Measurements from ENCODE around the gene GABBR2.
"Not testable (repeated sequence)": the region's sequence is repeated elsewhere in the genome, so short reads cannot be mapped to it uniquely, and the experiment has no call there.

The GABBR2 gene

DNA sequence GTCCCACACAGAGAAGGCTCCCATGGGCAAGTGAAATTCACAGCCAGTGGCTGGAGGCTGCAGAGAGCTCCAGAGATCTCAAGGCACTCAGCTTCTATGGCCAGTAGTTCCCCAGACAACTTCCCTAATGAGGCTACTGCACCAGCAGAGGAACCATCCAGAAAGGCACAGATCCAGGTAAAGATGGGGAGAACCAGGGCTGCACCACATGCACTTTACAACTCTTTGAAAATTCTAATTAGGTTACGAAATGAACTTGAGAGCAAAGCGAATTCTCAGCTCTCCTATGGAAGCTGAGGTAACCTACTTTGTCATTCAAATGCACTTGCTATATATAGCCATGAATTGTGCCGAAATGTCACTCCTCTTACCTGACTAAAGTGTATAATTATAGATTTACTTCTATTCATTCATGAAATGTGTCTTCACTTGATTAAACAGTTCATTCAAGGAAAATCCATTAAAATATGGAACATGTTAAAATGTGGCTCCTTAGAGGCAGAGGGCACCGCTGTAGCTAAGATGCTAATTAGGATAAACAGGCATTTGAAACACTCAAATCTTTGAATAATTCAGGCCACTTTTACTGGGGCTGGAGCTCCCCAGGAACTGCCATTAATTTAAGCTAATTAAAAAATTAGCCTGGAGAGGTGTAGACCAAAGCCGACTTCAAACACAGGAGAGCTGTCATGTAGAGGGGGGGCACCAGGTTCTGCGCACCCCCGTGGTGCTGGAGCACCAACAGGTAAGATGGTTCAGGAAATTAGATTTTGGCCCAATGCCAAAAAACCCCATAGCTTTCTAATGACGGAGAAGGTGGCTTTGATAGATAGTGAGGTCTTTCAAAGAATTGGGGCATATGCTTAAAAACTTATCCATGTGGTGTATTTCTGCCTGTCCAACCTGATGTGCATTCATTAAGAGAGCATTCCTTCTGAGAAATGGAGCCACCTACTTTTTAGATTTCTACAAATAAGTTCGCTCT lies 204.1 kb downstream of the GABBR2 start:
- no peak for DNase-seq

DNA sequence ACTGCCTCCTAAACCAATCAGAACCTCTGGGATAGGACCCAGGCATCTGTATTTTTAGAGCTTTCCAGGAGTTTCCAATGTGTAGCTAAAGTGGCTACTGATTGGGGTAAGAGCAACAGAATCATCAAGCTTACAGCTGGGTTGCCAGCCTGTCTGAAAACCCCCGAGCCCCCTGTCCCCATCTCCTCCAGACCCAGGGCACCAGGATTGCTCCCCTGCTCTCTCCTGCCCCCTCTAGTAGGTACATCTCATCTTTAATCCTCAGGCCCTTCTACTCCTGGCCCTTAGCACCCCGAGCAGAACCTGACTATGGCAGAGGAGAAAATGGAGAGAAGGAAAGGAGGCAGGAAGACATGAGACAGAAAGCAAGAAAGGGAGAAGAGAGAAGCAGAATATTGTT lies 204.9 kb downstream of the GABBR2 start:
- DNase-seq = no peak

DNA sequence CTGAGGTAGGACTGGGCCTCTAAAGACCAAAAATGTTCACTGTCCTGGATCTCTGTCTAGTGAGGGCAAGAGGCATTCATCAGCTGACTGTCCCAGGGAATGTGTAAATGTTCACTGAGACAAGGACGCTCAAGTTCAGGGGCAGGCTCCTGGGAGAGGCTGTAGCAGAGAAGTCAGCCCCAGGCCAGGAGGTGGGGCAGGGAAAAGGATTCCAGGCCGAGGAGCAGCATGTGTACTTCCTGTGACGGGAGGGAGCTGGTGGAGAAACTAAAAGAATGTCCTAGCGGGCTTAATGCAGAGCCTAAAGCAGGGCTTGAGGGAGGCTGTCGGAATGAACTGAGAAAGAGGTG lies 205.8 kb downstream of the GABBR2 start:
- DNase-seq = no peak

DNA sequence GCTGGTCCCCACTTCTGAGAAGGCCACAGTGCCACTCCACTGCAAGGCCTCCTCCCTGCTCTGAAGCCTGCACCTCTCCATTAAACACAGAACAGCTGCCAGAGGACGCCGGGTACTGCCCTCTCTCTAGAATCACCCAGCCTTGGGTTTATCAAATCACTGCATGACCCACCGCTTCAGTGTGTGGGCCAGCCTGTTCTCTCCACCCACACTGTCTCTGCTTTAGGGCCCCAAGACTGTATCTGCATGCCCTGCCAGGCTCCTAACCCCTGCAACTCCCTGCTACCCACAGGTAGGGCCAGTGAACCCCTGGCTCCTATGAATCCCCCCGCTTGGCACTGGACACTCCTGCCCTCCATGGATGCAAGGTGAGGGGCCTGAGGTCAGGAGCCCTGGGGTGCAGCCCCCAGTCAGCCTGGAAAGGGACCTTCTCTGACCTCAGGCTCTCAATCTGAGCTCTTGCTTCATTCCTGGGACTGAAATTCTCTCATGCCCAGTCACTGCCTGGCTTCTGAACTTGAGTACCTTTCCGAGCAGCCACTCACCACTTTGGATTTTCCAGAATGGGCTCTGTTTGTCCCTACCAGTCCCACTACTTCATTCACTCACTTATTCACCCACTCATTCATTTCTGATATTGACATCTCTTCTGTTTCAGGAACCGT lies 206.3 kb downstream of the GABBR2 start:
- no peak for DNase-seq

DNA sequence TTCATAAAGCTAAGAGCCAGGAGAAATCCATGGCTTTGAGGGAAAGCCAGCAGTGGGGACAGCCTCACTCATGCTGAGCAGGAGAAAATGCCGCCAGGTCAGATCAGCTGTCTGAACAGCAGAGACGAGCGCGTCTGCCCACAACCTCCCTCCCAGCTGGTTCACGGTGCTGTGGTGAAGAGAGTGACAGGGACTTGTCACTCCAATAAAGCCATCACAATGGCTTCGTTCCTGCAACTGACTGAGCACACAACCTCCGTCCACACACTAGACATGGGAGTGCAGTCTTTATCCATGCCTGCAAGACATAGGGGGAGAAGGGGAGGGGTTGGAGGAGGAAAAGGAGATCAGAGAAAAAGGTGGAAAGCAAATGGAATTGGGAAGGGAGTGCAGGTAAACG lies 206.9 kb downstream of the GABBR2 start:
- no peak for DNase-seq

DNA sequence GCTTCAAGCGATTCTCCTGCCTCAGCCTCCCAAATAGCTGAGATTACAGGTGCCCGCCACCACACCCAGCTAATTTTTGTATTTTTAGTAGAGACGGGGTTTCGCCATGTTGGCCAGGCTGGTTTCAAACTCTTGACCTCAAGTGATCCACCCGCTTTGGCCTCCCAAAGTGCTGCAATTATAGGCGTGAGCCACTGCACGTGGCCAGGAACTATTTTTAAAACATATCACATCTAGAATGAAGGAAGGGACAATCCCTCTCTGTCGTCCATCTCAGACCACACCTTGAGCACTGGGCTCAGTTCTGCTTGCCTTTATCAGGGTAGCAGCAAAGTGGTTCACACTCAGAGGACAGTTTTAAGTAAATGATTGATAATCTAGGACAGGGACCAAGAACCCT lies 207.5 kb downstream of the GABBR2 start:
- DNase-seq = not testable (repeated sequence)

DNA sequence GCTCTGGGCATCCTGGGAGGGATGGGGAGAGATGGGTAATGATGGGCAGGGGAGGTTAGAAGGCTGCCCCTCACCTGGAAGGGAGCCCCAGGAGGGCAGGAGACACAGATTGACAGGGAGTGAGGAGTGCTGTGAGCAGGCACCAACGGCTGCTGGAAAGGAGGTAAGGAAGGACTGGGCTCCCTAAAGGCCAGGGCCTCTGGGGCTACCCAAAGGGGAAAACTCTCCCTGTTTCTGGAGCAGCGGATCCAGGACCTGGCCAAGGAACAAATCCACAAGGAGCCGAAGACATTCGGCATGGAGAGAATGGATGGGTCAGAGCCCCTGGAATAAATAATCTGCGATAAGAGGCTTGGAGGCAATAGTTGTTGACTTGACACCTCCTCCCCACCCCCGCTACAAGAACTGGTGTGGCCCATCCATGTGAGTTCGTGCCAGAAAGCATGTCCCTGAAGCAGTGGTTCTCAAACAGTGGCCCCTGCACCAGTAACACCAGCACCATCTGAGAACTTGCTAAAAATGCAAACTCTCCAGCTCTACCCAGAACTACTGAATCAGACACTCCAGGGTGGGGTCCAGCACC lies 208.3 kb downstream of the GABBR2 start:
- no peak for DNase-seq

DNA sequence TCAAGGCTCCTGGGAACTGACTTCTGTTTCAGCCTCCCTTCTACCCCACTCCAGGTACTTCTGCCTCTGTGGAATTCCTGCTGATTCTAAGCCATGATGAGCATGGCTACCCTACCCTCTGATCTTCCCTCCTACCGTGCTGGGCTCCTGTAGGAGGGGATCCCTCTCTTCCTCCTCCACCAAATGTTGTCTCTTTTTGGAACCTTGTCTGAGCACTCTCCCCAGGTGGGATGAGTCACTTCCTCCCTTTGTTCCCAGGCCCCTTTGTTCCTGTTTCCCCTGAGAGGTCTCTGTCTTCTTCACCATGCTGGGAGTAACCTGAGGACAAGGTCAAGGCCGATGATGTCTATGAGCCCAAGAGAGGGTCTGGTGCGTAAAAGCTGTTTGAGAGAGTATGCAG lies 213.2 kb downstream of the GABBR2 start:
- DNase-seq = no peak

DNA sequence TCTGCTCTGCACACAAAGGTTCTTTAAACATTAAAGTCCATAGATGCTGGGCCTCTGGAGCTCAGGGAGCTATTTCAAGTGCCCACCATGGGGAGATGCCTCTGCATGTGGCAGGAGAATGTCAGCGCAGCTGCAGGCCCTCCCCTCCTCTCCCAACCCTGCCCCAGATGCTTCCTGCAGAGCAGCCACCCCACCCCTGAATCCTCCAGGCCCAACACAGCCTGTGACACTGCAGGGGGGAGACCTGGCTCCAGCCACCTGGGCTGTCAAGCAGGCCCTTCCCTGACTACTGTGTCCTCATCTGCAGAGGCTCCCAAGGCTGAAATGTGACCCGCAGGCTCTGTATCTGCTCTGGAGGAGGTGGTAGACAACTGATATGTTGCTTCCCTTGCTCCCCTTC lies 213.9 kb downstream of the GABBR2 start:
- no peak for DNase-seq

DNA sequence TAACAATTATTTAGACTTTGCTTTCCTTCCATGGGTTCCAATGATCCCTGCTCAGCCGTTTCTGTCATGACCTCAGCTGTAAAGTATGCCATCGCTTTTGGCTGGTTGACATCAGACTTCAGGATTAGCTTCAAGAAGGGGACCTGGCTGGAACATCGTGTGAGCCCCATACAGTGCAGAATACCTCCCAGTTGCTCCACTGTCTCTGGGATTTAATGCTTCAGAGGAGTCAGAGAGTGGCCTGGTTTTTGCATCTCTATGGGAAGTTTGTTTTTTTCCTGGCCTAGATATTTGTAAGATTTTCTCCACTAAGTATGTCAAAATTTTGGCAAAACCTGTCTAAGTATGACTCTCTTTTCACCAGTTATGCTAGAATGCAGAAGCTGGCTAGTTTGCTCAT lies 216.9 kb downstream of the GABBR2 start:
- DNase-seq = no peak

DNA sequence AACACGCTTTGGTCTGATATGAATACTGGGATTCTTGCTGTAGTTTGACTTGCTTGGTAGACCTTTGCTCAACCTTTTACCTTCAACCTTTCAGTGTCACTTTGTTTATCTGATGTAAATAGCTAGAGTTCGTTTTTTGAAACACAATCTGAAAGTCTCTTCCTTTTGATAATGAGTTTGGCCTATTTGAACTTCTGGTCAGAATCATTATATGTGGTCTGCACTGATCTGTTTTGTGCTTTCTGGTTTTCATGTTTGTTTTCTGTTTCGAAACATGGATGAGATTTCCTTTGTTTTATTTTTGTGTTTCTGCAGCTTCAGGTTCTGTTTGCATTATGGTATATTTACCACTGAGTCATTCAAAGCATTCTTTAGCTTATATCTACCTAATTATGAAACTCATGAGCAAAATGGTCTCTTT lies 217.5 kb downstream of the GABBR2 start:
- no peak for DNase-seq

DNA sequence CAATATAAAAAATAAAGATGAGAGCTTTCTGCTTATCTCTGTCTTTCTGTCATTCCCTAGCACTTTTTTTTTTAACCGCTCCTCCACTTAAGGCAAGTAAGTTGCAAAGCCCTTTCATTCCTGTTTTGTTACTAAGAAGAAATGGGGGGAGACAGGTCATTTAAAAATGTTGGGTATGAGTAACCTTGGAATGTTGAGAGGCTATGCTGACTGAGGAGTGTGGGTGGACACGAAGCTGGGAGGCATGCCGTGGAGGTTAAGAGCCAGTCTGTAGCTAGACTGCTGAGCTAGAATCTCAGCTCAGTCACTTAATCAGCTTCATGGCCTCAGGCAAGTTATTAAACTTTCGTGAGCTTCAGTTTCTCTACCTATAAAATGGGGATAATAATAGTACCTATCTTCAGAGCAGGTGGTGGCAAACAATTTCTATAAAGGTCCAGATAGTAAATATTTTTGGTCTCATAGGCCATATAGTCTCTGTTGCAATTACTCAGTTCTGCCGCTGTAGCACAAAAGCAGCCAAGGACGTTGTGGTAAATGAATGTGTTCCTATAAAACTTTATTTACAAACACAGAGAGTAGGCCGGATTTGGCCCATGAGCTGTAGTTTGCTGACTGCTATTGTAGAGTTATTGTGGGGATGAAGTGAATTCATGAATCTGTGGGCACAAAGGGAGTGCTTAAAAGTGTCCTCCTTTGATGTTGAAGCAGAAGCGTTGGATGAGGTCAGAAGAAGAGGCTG lies 220.0 kb downstream of the GABBR2 start:
- DNase-seq = no peak

DNA sequence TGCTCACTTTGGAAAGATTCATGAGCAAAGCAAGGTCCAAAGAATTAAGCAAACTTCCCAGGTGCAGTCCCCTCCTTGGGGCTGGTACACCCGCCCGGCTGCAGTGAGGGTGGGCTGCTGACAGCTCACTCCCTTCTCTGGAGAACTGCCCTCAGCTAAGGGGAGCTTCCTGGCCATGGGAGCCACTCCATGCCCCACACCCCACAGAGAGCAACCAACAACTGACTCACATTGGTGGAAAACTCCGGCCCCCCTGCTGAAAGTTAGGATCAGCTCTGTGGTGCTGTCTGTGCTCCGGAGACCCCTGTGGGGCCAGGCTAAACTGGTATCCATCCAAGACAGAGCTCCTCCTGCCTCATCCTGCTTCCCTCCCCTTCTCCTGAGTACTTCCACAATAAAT lies 223.0 kb downstream of the GABBR2 start:
- DNase-seq = no peak

DNA sequence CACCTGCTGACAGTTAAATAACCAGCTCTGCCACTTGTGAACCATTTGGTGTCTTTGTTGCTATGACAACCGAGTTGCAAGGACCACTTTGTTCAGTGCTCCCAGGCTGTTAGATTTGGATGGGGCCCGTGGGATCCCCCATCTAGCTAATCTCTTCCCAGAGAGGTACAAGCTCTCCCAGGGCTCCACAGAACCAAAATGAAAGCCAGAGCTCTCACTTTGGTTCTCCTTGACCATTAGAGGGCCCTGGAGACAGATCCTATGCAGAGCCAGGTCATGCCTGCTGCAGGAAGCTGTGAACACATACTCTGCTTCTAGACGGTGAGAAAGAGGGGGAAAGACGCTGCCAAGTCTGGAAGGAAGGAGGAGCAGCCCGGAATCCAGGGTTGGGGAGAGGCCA lies 224.6 kb downstream of the GABBR2 start:
- no peak for DNase-seq

DNA sequence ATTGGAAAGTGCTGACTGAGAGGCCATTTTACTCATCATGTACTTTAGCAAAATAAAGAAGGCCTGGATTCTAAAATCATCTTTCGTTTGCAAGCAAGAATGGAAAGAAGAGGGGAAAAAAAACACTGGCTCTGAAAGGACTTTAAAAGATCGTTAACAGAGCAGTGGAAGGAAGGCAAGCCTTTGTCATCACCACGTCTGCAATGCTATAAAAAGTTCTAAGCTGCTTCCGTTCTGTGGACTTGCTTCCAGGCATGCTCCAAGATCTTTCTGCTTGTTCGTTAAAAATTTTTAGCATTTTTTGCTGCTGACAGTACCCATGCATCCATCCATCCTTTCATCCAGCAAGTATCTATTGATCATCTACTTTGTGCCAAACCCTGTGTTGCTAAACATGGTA lies 226.5 kb downstream of the GABBR2 start:
- no peak for DNase-seq

DNA sequence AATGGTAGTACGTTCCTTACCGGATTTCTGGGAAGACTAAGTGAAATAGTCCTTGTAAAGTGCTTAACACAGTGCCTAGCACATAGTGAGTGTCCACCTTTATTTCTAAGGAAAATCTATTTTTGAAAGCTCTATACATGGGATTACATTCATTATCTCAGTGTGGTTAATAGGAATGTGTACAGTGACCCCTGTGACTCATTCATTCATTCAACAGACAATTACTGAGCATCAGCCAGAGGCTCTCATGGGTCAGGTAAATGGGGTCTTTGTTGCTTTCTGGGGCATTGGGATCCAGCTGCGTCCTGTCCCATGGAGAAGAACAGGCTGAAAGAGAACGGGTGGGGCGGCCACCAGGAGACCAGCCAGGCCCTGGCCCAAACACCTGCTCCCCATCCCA lies 227.1 kb downstream of the GABBR2 start:
- no peak for DNase-seq

DNA sequence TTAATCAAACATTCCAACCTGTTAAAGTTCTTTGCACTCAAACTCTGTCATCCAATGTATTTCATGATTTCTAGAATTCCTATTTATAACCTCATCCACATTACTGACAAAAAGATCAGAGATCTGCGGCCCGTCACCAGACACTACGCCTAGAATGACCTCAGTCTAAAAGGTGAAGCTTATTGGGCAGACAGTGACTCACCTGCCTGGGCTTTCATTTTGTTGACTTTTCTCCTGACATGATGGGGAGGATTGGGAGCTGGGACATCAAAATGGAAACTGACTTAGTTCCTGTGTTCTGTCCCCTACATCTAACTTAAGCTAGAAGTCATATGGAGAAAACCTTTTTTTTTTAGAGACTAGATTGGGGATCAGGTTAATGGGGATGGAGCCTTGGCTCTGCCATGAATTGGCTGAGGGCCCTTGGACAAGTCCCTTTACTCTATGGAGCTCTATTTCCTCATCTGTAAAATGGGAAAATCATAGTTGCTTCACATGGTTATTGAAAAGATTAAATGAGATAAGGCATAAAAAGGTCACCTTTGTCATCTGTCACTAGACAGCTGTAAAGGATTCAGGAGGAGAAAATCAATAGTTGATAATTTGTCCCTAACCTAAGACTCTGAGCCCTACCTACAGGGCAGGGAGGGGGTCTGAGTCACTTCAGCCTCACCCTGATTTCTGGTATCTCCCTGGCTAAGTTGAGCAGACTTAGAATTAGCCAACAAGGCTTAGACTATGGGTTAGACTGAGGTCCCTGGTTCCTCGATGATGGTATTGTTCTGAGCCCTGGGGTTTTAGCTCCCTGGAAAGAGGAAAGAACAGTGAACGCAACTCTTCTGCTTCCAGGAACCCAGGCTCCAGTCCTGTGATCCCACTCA lies 228.5 kb downstream of the GABBR2 start:
- no peak for DNase-seq

DNA sequence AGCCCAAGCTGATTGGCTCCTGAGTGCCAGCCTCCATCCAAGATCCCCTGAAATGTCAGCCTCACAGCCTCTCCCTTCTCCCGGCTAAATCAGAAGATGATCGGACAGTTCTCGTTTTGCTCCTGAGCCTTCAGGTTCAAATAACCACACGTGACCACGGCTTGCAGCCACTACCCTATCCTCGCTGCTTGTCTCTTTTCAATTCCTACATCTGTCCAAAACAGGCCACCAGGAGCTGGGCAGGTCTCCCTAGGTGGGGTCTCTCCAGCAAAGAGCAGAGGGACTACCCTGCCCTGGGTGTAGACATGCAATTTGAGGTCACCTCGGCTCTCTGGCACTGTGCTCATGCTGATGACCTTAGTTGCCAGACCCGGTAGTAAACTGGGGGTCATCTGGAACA lies 229.3 kb downstream of the GABBR2 start:
- no peak for DNase-seq

DNA sequence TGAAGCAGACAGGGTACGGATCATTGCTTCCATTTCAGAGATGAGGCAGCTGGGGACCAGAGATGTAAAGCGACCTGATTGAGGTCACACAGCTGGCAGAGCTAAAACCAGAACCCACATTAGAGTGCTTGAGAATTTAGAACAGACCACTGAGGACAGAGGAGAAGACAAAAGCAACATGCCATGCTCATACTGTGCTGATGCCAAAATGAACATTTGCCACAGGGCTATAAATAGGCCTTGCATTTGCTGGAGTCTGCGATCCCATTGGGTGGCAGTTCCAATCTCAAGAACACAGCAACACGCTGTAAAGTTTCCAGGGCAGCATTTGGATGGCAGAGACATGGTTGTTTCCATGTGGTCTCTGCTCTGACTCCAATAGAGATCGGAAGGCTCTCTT lies 230.9 kb downstream of the GABBR2 start:
- no peak for DNase-seq

DNA sequence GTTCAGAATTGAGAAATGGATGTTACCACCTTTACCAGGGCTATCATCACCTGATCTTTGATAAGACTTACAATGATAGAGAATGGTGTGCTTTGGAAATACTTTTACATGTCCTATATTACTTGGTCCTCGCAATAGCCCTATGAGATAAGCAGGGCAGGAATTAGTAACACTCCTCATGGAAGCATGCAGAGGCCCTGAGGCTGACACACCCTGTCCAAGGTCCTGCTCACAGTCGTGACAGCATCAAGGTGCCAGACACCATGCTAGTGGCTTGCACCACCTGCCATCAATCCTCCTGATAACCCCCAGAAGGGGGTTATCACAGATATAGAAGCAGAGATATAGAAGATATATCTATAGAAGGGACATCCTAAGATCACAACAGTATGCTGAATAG lies 236.5 kb downstream of the GABBR2 start:
- DNase-seq = no peak

DNA sequence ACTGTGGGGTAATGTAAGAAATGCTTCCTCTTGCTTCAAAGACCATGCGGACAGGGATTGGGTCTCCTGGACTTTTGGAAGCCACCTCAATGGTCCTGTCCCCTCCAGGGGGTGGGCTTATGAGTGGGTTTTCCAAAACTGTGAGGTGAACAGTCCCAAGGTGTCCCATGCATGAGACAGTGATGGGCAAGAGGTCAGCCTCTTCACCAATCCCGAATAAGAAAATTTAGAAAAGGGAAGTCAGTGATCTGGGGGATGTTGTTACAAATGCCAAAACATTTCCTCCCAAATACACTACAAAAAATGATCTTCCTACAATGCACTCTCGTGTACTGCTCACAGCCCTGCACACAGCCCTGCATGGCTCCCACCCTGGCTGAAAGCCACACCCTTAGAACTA lies 237.6 kb downstream of the GABBR2 start:
- no peak for DNase-seq

DNA sequence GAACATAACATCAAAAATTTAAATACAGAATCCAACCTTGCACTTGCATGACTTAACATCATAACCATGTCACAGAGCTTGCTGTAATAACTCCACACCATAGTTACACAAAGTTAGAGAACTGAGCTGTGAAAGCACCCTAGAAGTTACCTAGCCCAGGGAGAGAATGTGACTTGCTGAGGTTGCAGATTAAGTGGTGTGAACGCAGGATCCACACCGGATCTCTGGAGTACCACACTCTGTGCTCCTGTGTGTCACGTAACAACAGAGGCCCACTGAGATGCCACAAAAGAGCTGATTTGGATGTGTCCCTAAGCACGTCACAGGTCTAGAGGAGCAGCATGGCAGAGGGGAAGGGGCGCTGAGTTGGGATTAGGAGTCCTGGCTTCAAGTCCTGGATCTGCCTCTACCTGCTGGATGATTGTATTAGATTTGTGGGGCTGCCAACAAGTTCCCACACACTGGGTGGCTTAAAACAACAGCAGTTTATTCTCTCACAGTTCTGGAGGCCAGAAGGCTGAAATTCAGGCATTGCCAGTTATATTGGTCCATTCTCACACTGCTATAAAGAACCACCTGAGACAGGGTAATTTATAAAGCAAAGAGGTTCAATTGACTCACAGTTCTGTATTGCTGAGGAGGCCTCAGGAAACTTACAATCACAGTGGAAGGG lies 240.0 kb downstream of the GABBR2 start:
- DNase-seq = no peak

All from NCI-H446 treated with DMSO at 0.1 percent for 48 hours (cell line).